Activated naive CD8-positive, alpha-beta T cell treated with anti-CD3 and anti-CD28 coated beads, Interleukin-2, amount 50 U/mL, for 16 hours (primary cell): Measurements from ENCODE around the gene LYAR.

ENCODE experiments used
- DNase-seq: peaks from one replicate; pipeline ENCODE4 v3.0.0-alpha.2; 2020; ENCODE audit warnings: low read depth, low spot score

The LYAR gene

GRCh38 chr4:4289941-4290850 is at the start of gene LYAR, which contains the start of gene ZBTB49:
Gene LYAR, minus strand, starts transcription at chr4:4290154. Its CDS starts 6,412 bp downstream, at chr4:4283742.
Gene ZBTB49, plus strand, starts transcription at chr4:4290251. Its CDS starts 9,695 bp downstream, at chr4:4299946.
- DNase-seq, result peak; percentile 94

GRCh38 chr4:4339504-4340085 is 49.6 kb upstream of the LYAR start:
- DNase-seq, result no peak

- no peak for DNase-seq
These were observed 48.5 kb upstream of the LYAR start for GRCh38 chr4:4338210-4339001.

GRCh38 chr4:4334798-4335520 is 45.0 kb upstream of the LYAR start:
- DNase-seq, result peak; percentile 43

GRCh38 chr4:4333265-4333706 is 43.3 kb upstream of the LYAR start:
- DNase-seq, result no peak

- DNase-seq, result no peak
These were observed 42.6 kb upstream of the LYAR start for GRCh38 chr4:4332529-4332928.

GRCh38 chr4:4330794-4331193 is 40.8 kb upstream of the LYAR start:
- DNase-seq, result no peak

- no peak for DNase-seq
These were observed 39.5 kb upstream of the LYAR start for GRCh38 chr4:4329496-4329895.

- no peak for DNase-seq
These were observed 38.9 kb upstream of the LYAR start for GRCh38 chr4:4328840-4329239.

GRCh38 chr4:4328206-4328605 is 38.3 kb upstream of the LYAR start:
- no peak for DNase-seq

- no peak for DNase-seq
These were observed 37.7 kb upstream of the LYAR start for GRCh38 chr4:4327652-4328121.

- DNase-seq, result no peak
These were observed 36.2 kb upstream of the LYAR start for GRCh38 chr4:4326166-4326565.

- DNase-seq, result no peak
These were observed 35.4 kb upstream of the LYAR start for GRCh38 chr4:4325321-4325720.

- no peak for DNase-seq
These were observed 34.0 kb upstream of the LYAR start for GRCh38 chr4:4323705-4324534.

GRCh38 chr4:4321951-4322688 is 32.2 kb upstream of the LYAR start:
- no peak for DNase-seq

GRCh38 chr4:4320951-4321714 is 31.2 kb upstream of the LYAR start:
- DNase-seq, result no peak

- no peak for DNase-seq
These were observed 30.6 kb upstream of the LYAR start for GRCh38 chr4:4320528-4320927.

GRCh38 chr4:4317496-4318232 is 27.7 kb upstream of the LYAR start:
- no peak for DNase-seq
